Thyroid gland (tissue), 4 donors: ENCODE results near the gene DDX51.

Source experiments
- CTCF ChIP-seq, 6 experiments: fragments of 200-600 bp in 3 of 6; fragments of 450-650 bp in 3 of 6; sonication (generic) in 3 of 6; IDR thresholded peaks; one replicate each; pipeline ENCODE4 v1.5.1; 2016 to 2019; ENCODE audit warnings: antibody characterized with exemption in 6 of 6, mild to moderate bottlenecking in 2 of 6, inconsistent platforms in 1 of 6, moderate library complexity in 1 of 6
- POLR2A ChIP-seq, 2 donors: fragments of 450-650 bp; IDR thresholded peaks; one replicate each; pipeline ENCODE4 v1.6.1; 2017; ENCODE audit warnings: antibody characterized with exemption in 2 of 2, mild to moderate bottlenecking in 2 of 2, moderate library complexity in 1 of 2

- TF ChIP-seq CTCF (IDR thresholded peaks at IDR 0.05) (no peak), POLR2A (IDR thresholded peaks at IDR 0.05) (no peak)
Measured at GRCh38 chr12:132131229-132131628, 12.9 kb downstream of the DDX51 start.
